Daoy (cell line): ENCODE results near the gene SEC22A. TPM values are rescaled to one million over a fixed set of nuclear protein-coding genes. Genes with fewer than 3 reads are reported as not detected.
A peak's percentile ranks its signal among the peaks of the same experiment; 100 is the strongest.
"Not testable (repeated sequence)": the region's sequence is repeated elsewhere in the genome, so short reads cannot be mapped to it uniquely, and the experiment has no call there.

Source experiments
- DNase-seq: peaks from one replicate; pipeline ENCODE4 v3.0.0-alpha.2; 2015; ENCODE audit warnings: low read depth
- total RNA-seq: library from RNA; depleted of rRNA; stranded (reverse); fragments of >200 nt; shearing (Covaris generic); gene quantifications from 2 replicates; pipeline ENCODE4 v1.2.3, GENCODE V29; 2014

SEC22A gene
- total RNA-seq, 1 experiment from 2014 or later, result 44.9 TPM

DNA sequence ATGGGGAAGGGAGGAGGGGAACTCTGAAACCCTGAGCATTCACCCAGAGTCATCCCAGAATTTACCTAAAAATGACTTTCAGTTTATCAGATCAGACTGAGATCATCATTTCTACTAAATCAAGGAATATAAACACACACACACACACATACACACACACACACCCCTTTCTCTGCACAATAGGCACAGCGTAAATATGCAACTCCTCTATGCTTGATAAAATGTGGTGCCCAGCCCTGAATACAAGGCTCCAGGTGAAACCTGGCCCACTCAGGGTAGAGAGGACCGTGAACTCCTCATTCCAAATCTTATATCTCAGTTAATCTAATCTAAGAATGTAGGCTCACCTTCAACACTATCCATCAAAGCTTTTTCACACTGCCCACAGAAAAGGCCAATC lies 31.8 kb upstream of the SEC22A start:
- DNase-seq, result no peak

DNA sequence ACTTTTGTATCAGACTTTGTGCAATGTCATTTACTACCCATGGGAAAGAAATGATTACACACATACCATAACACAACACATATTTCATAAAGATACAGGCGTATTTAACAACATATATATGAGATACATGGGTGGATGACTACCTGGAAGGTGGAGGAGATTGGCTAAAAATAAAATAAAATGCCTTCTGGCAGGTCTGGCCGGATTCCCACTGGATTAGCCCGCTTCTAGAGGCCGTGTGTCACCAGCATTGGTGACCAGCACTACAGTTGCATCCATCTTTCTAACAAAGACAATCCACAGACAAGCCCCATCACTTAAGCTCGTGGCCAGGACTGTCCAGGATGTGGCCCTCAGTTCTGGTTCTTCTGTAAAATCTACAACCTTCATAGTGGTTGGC lies 21.0 kb upstream of the SEC22A start:
- DNase-seq, result no peak

DNA sequence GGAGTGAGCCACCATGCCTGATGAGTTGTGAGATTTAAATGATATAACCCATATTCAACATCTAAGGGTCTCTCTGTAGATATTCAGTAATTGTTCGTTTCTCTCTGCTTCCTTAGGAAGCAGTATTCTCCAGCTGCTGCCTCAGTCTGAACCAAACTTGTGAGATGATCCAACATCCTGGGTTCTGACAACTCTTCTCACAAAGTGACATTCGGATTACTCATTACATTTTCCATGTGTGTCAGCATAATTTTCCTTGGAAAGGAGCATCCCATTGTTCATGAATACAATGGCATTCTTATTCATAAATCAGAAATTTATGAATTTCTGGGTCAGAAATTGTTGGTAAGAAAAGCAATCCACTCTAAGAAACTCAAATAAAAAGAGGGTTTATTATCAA lies 15.0 kb upstream of the SEC22A start:
- DNase-seq, result no peak

DNA sequence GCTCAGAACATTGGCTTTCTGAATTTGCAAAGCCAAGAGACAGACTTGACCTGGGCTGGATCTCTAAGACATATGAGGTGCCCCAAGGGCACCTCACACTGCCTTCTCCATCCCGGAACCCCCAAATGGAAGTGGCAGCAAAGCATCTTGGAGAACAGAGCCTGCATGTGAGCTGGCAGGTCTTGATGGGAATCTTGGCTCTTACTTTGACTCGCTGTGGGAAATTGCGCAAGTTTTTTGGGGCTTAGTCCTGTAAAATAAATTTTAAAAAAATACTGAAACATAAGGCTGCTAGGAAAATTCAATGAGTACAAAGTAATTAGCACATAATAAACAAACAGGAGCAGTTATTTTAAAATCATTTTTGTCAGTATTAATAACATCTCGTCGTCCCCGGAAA lies 13.7 kb upstream of the SEC22A start:
- DNase-seq, result no peak

DNA sequence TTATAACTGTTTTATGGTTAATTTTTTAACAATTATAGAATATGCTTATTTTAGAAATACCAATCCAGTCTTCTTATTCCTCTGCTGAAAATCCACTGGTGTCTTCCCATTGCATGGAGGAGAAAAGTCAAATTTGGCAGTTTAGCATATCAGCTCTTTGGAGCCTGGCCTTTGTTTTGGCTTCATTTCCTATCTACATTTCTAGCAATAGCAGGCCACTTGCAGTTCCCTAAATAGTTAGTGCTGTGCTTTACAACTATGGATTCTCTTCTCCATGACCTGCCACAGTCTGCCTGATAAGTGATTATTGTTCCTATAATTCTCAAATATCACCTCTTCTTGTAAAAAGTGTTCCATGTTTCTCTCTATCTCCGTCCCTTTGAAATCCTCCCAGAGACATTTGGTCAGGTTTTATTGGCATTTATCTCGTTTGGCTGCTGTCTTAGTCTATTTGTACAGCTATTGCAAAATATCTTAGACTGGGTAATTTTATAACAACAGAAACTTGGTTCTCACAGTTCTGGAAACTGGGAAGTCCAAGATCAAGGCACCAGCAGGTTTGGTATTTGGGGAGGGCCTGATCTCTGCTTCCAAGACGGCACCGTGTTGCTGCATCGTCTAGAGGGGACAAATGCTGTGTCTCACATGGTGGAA lies 8.2 kb upstream of the SEC22A start:
- DNase-seq, result no peak

DNA sequence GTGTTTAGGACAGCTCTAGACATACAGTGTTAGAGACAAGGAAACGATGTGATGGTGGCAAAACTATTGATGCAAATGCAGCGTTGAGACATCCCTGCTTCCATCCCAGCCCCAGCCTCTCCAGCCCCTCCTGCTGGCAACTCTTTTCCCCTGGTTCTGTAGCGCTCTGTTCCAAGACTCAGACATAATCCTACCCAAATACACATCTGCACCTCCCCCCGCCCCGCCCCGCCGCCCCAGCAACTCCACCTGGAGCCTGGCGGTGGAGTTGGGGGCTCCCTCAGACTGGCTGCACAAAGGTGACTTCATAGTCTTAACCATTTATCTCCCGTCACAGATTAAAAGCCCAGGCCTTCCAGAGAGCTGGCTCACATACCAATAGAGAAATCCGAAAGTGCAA lies 7.2 kb upstream of the SEC22A start:
- DNase-seq, result peak; percentile 17

DNA sequence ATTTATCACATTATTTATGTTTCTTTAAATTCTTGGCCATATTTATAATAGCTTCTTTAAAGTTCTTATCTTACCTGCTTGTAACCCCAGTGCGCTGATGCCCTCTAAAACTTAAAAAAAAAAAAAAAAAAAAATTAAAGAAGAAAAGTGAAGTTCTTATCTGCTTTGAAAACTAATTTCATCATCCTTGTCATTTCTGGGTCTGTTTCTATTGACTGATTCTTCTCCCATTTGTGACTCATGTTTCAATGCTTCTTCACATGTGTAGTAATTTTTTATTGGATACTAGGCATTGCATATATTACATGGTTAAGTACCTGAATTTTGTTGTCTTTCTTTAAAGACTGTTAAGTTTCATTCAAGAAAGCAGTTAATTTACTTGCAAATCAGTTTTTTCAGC lies 3.4 kb upstream of the SEC22A start:
- DNase-seq, result no peak

DNA sequence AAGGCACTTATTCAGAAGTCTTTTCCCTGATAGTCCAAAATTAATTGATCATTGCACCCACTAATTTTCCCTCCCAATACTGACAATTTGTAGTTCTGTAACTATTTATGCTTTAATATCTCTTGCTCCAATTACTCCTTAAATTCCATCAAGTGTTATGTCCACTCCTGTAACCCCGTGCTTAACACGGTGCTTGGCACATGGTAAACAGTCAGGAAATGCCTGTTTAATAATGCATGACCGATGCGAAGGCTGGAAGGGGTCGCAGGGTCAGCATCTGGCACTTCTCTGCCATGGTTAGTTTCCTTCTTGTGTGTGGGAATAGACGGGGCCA lies 553 bp upstream of the SEC22A start:
- no peak for DNase-seq

DNA sequence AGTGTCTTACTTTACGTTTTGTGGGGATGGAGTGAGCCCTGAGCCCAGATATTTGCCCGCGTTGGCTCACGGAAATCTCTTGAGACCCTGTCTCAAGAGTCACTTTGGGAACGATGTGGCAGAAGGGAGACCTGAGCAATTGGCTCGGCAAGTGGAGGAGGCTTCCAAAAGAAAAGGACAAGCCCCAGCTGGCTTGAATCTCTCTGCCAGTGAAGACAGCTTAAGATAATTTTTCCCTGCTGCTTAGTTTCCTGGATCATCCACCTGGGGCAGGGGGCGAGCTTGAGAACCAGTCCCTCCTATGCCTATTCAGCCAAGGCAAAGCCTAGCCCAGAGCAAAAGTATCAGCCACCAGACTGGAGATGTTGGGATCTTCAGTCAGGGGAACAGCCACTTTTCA lies 708 bp downstream of the SEC22A start:
- DNase-seq, result peak; percentile 7

DNA sequence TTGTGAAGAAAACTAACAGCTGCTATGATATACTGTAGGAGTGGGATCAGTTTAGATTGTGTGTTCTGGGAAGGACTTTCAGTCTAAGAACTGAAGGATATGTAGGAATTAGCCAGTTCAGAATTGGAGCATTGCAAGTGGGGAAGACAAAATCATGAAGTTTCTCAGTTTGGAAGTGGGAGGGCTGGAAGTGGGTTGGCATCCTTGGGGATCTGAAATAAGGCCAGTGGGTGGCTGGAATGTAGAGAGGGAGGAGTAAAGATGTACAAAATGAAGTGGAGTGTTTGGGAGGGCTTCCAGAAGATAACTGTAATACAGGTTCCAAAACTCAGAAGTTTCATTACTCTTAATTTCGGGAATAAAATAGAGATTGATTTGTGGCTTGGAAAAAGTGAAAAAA lies 17.2 kb downstream of the SEC22A start:
- no peak for DNase-seq

DNA sequence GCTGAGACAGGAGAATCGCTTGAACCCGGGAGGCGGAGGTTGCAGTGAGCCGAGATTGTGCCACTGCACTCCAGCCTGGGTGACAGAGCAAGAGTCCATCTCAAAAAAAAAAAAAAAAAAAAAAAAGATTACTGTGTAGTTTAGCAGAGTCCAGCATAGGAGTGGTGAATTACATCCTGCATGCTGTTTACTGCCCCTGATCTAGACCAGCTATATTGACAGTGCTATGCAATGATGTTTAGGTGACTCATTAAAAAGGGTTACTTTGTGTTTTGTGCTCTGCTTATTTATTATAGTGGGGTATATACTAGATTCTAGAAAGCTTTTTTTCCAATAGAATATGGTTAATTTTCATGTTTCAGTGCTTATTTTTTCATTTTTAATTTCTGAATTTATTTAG lies 19.6 kb downstream of the SEC22A start:
- DNase-seq, result not testable (repeated sequence)

DNA sequence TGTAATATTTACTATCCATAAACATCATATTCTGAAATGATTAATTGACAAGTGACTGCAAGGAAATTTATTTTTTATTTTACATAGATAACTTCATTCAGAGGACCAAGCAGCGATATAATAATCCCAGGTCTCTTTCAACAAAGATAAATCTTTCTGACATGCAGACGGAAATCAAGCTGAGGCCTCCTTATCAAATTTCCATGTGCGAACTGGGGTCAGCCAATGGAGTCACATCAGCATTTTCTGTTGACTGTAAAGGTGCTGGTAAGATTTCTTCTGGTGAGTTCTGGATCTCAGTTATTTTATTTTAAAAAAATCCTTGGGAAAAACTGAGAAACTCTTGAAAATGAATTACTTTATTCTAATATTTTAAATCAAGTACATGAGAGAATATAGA lies 23.3 kb downstream of the SEC22A start:
- no peak for DNase-seq

DNA sequence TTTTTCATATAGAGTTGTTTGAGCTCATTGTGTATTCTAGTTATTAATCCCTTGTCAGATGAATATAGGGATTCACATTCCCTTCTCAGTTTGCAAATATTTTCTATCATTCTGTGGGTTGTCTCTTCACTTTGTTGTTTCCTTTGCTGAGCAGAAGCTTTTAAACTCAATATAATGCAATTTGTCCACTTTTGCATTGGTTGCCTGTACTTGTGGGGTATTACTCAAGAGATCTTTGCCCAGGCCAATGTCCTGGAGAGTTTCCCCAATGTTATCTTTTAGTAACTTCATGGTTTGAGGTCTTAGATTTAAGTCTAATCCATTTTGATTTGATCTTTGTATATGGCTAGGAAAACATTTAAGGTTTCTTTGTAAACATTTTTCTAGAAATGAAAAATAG lies 24.8 kb downstream of the SEC22A start:
- DNase-seq, result no peak

DNA sequence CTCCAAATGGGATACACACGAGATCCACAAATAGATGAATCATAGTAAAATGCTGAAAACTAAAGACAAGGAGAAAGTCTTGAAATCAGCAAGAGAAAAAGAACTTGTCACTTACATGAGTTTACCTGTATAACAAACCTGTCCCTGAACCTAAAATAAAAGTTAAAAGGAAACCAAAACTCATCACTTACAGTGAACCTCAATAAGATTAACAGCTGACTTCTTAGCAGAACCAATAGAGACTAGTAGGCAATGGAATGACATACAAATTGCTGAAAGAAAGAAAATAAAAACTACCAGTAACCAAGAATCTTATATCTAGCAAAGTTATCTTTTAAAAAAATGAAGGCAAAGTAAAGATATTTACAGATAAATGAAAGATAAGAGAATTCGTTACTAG lies 27.4 kb downstream of the SEC22A start:
- no peak for DNase-seq

DNA sequence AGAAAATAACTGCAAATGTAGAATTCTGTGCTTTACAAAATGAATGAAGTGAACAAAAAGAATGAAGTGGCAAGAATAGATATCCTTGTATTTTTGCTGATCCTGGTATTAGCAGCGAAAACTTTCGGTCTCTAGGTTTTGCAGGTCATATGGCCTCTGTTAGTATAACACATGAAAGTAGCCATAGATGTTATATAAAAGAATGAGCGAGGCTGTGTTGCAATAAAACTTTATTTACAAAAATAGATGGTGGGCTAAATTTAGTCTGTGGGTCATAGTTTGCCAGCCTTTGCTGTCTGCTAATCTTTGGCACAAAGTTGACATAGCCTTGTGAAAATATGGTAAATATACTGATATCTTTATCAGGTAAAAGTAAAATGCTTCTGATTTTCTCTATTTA lies 35.2 kb downstream of the SEC22A start:
- DNase-seq, result no peak

DNA sequence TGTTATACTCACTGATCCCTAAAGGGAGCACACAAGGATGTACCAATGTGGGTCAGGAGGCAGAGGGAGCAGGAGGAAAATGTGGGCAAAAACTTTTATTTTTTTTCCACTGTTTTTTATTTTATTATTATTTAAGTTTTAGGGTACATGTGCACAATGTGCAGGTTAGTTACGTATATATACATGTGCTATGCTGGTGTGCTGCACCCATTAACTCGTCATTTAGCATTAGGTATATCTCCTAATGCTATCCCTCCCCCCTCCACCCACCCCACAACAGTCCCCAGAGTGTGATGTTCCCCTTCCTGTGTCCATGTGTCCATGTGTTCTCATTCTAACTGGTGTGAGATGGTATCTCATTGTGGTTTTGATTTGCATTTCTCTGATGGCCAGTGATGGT lies 37.4 kb downstream of the SEC22A start:
- not testable (repeated sequence) for DNase-seq

DNA sequence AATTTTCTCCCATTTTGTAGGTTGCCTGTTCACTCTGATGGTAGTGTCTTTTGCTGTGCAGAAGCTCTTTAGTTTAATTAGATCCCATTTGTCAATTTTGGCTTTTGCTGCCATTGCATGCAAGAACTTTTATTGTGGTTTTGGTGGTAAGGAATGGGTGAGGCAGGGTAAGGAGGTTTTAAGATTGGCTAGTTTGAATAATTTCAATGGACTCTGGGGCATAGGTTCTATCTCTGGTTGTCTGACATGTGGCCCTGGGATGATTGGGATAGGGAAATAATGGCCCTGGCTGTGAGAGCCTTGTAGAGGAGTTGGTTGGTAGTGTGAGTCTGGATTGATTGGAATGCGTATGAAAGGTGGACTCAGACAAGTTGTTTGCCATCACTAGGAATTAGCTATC lies 38.0 kb downstream of the SEC22A start:
- DNase-seq, result no peak

DNA sequence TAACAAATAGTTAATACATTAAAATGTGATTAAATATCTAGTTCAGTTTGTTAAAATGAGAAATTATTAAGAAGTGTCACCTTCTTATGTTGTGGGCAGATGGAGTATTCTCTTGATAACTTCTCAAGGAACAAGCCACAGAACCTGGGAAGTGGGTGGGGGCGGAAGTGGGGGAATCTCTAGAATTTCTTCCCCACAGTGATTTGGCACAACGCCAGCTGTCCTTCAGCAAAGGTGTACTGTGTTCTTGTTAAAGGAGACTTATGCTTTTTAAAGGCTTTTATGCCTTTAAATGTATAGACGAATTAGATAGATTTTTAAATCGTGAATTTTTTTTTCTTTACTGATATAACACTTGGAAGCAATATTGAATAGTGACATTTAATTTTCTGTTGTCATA lies 42.4 kb downstream of the SEC22A start:
- DNase-seq, result peak; percentile 5

DNA sequence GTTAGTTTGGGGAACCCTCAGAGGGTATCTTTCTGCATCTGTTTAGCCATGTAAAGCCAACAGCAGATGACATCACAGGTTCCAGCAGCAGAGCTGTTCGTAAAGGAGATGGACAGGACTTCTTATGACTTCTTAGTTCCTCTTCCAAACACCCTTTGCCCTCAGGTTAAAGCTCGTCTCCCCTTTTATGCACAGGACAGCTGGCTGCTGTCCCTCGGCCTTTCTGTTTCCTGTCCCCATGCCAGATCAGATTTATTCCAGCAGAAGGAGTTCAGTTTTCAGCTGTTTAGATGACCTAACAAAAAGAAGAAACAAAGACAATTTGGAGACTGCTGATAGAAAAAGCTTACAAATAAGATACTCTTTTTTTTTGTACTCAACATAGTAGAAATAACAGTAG lies 45.1 kb downstream of the SEC22A start:
- DNase-seq, result no peak

DNA sequence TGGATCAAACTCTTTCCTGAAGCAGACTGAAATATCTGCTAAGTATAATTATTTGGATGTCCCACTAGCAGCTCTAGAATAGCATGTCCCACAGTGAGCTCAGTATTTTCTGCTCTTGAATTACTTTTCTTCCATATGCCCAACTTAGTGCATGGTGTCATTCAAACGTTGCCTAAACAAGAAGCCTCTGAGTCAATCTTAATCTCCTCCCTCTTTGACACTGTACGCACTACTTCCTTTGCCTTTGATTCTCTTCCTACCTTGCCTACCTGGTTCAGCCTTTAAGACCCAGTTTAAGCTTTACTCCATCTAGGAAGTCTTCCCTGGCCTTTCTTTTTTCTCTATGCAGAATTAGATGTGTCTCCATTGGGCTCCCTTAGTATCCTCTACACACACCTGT lies 54.5 kb downstream of the SEC22A start:
- no peak for DNase-seq

DNA sequence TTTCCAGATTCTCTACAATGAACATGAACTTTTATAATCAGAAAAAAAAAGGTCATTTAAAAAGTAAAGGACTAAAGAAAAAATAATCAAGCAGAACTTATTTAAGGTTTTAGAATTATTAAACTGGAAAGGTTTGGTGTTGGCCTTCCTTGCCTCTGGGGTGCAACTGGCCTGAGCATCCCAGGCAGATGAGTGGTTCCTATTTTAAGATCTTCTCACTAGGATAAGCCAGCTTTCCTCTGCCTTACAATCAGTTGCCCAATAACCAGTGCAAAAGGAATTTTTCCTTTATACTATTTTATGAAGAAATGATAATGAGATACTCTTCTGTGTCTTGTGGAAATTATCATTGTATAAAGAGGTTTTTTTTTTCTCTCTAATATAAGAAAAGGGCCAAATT lies 56.6 kb downstream of the SEC22A start:
- no peak for DNase-seq

DNA sequence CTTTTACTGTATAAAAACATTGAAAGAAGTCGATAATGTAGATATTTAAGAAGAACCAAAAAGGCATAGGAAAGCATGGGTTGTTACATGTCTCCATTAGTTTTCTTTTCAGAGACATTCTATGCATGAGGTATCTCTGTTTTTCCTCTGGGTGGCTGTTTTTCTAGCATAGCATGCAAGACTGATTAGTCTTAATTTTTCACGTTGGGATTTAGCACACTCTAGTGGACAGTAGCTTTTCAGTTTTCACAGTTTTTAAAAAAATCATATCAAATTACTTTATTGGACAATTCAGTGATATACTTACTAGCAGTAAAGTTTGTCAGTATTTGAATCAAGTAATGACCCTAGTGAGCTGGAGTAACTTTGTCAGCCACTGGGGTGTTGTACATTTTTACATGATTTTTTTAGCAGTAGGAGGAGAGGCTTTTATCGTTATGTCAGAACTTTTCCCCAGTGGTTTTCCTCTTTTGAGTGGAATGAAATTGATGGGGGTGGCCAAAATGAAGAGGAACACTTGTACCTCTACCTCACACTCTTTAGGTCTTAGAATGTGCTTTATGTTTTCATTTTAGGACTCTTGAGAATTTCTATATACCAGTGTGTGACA lies 57.2 kb downstream of the SEC22A start:
- peak; percentile 25 for DNase-seq

DNA sequence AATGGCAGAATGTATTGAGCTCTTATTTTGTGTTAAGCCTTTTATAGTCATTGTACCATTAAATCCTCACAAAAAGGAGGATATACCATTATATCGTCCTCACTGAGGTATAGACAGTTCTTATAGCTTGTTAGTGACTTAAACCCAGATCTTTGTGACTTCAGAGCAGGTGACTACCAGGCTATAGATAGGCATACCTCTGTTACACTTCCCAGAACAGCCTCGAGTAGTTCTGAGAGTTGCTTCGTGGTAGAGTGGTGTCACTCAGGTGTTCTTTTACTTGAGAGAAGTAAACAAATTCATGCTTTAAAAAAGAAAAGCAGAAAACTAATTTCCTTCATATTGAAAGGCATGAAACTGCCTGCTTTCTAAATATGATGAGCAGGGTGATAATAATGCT lies 59.9 kb downstream of the SEC22A start:
- no peak for DNase-seq

DNA sequence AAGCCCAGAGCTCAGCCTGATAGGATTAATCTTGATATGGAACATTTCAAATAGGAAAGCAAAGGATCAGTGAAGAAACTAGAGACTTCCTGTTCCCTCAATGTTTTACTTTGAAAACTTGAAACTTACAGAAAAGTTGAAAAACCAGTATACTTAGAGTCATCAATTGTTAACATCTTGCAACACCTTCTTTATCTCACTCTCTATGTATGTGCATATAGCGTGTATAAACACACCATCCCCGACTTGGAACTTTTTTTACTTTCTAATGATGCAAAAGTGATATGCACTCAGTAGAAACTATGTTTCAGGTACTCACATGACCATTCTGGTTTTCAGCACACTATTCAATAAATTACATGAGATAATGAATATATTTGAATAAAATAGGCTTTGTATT lies 60.5 kb downstream of the SEC22A start:
- no peak for DNase-seq
